ENCODE data around the gene SCN4B. TPM values are rescaled to one million over a fixed set of nuclear protein-coding genes. Genes with fewer than 3 reads are reported as not detected.
"Not testable (repeated sequence)": the region's sequence is repeated elsewhere in the genome, so short reads cannot be mapped to it uniquely, and the experiment has no call there.

SCN4B gene
- total RNA-seq, 2 donors from 2014 or later, result 0.15 to 0.20 TPM

GRCh38 chr11:118194835-118195627, 42.4 kb upstream of the SCN4B start:
- Histone ChIP-seq H3K9me3 (ENCODE audit: control insufficient read depth, low read length) (no peaks in the 10 kb centered on the region), H3K36me3 (ENCODE audit: control insufficient read depth, insufficient read depth, low read length) (no peaks in the 10 kb centered on the region), H3K4me3 (ENCODE audit: low read length) (no peak overlapping the region), H3K4me1 (ENCODE audit: control insufficient read depth, insufficient read depth, low read length) (peaks cover 25% of the 10 kb centered on the region), H3K27ac (ENCODE audit: low read depth, low read length) (no peak overlapping the region), H3K9ac (ENCODE audit: extremely low read depth, low read length, poor library complexity, severe bottlenecking) (no peak overlapping the region), H3K27me3 (ENCODE audit: control insufficient read depth, insufficient read depth, low read length, poor library complexity, severe bottlenecking) (peaks cover under 1% of the 10 kb centered on the region)
- WGBS, 2 experiments (ENCODE audit: insufficient coverage in 1 of 2, insufficient read length in 1 of 2), result 74% methylated on average over 8 to 10 of the region's 10 CpGs
- DNase-seq, result peak; percentile 76
- Mint-ChIP-seq H3K27ac (peak overlapping the region; percentile 85), H3K4me1 (peaks cover 43% of the 10 kb centered on the region), H3K9me3 (peaks cover 27% of the 10 kb centered on the region), H3K27me3 (ENCODE audit: insufficient read depth) (peaks cover 6% of the 10 kb centered on the region), H3K4me3 (no peak overlapping the region), H3K36me3 (ENCODE audit: low read depth) (peaks cover 5% of the 10 kb centered on the region)
- no peak for TF ChIP-seq CTCF (conservative IDR thresholded peaks at IDR 0.05)

- Histone ChIP-seq H3K4me1 (ENCODE audit: control insufficient read depth, insufficient read depth, low read length) (peaks cover 25% of the 10 kb centered on the region), H3K36me3 (ENCODE audit: control insufficient read depth, insufficient read depth, low read length) (no peaks in the 10 kb centered on the region), H3K27ac (ENCODE audit: low read depth, low read length) (no peak overlapping the region), H3K9ac (ENCODE audit: extremely low read depth, low read length, poor library complexity, severe bottlenecking) (no peak overlapping the region), H3K27me3 (ENCODE audit: control insufficient read depth, insufficient read depth, low read length, poor library complexity, severe bottlenecking) (no peaks in the 10 kb centered on the region), H3K9me3 (ENCODE audit: control insufficient read depth, low read length) (no peaks in the 10 kb centered on the region), H3K4me3 (ENCODE audit: low read length) (no peak overlapping the region)
- Mint-ChIP-seq H3K27ac (no peak overlapping the region), H3K27me3 (ENCODE audit: insufficient read depth) (peaks cover 6% of the 10 kb centered on the region), H3K36me3 (ENCODE audit: low read depth) (peaks cover 5% of the 10 kb centered on the region), H3K9me3 (peaks cover 29% of the 10 kb centered on the region), H3K4me3 (no peak overlapping the region), H3K4me1 (peaks cover 43% of the 10 kb centered on the region)
- 91 to 97% methylated on average over 4 to 6 of the region's 6 CpGs for WGBS, 2 experiments (ENCODE audit: insufficient coverage in 1 of 2, insufficient read length in 1 of 2)
- no peak for DNase-seq
- no peak for TF ChIP-seq CTCF (conservative IDR thresholded peaks at IDR 0.05)
Measured at GRCh38 chr11:118193910-118194566, 41.4 kb upstream of the SCN4B start.

- not testable (repeated sequence) for H3K4me3 Mint-ChIP-seq; H3K9me3 ChIP-seq (ENCODE audit: control insufficient read depth, low read length); H3K36me3 ChIP-seq (ENCODE audit: control insufficient read depth, insufficient read depth, low read length); H3K27ac ChIP-seq (ENCODE audit: low read depth, low read length); H3K27ac Mint-ChIP-seq; H3K27me3 Mint-ChIP-seq (ENCODE audit: insufficient read depth); H3K36me3 Mint-ChIP-seq (ENCODE audit: low read depth); H3K4me3 ChIP-seq (ENCODE audit: low read length); H3K9ac ChIP-seq (ENCODE audit: extremely low read depth, low read length, poor library complexity, severe bottlenecking); H3K27me3 ChIP-seq (ENCODE audit: control insufficient read depth, insufficient read depth, low read length, poor library complexity, severe bottlenecking); DNase-seq
- 91 to 99% methylated on average over 5 of the region's 5 CpGs for WGBS, 2 experiments (ENCODE audit: insufficient coverage in 1 of 2, insufficient read length in 1 of 2)
- Mint-ChIP-seq H3K9me3 (peaks cover 29% of the 10 kb centered on the region), H3K4me1 (peaks cover 33% of the 10 kb centered on the region)
- peaks cover 23% of the 10 kb centered on the region for H3K4me1 ChIP-seq (ENCODE audit: control insufficient read depth, insufficient read depth, low read length)
Measured at GRCh38 chr11:118192817-118193216, 40.2 kb upstream of the SCN4B start.

GRCh38 chr11:118190942-118191506, 38.4 kb upstream of the SCN4B start:
- not testable (repeated sequence) for H3K4me3 Mint-ChIP-seq; H3K36me3 Mint-ChIP-seq (ENCODE audit: low read depth); H3K27ac ChIP-seq (ENCODE audit: low read depth, low read length); H3K9me3 ChIP-seq (ENCODE audit: control insufficient read depth, low read length); DNase-seq; H3K27ac Mint-ChIP-seq; H3K9ac ChIP-seq (ENCODE audit: extremely low read depth, low read length, poor library complexity, severe bottlenecking); H3K4me3 ChIP-seq (ENCODE audit: low read length); H3K36me3 ChIP-seq (ENCODE audit: control insufficient read depth, insufficient read depth, low read length); H3K27me3 ChIP-seq (ENCODE audit: control insufficient read depth, insufficient read depth, low read length, poor library complexity, severe bottlenecking)
- 97% methylated on average over 2 of the region's 2 CpGs; no CpG with 5 or more reads in 1 of the 2 experiments for WGBS, 2 experiments (ENCODE audit: insufficient coverage in 1 of 2, insufficient read length in 1 of 2)
- Mint-ChIP-seq H3K27me3 (ENCODE audit: insufficient read depth) (peaks cover 23% of the 10 kb centered on the region), H3K4me1 (peaks cover 19% of the 10 kb centered on the region), H3K9me3 (peaks cover 29% of the 10 kb centered on the region)
- H3K4me1 ChIP-seq (ENCODE audit: control insufficient read depth, insufficient read depth, low read length), result peaks cover 18% of the 10 kb centered on the region
